Breast epithelium (tissue), 4 donors: ENCODE results near the gene TMSB10. TPM values are rescaled to one million over a fixed set of nuclear protein-coding genes. Genes with fewer than 3 reads are reported as not detected.
A peak's percentile ranks its signal among the peaks of the same experiment; 100 is the strongest.

Experiments used
- DNase-seq, 2 donors: peaks; one replicate each; pipeline ENCODE4 v3.0.0-alpha.2; 2019; ENCODE audit warnings: low spot score in 2 of 2
- H3K27ac ChIP-seq, 2 donors: fragments of 200-600 bp; sonication (generic) in 1 of 2; one replicate each; pipeline ENCODE4 v1.5.1; 2016 to 2019; ENCODE audit warnings: mild to moderate bottlenecking in 1 of 2
- H3K27me3 ChIP-seq, 2 donors: fragments of 200-600 bp; sonication (generic) in 1 of 2; one replicate each; pipeline versions ENCODE4 v1.5.1 to v1.6.0; 2017 to 2019; ENCODE audit warnings: control low read depth in 1 of 2, mild to moderate bottlenecking in 1 of 2
- H3K36me3 ChIP-seq: fragments of 200-600 bp; one replicate; pipeline ENCODE4 v1.5.1; 2019
- H3K4me1 ChIP-seq, 2 donors: fragments of 200-600 bp; sonication (generic); one replicate each; pipeline ENCODE4 v1.5.1; 2016 to 2019; ENCODE audit warnings: control low read depth in 1 of 2
- H3K4me3 ChIP-seq, 3 donors: fragments of 200-600 bp; sonication (generic); 1 replicate in 2 of 3; 2 replicates in 1 of 3; pipeline ENCODE4 v1.5.1; 2016 to 2019; ENCODE audit warnings: mild to moderate bottlenecking in 3 of 3, moderate library complexity in 2 of 3
- H3K9me3 ChIP-seq, 2 donors: fragments of 200-600 bp; sonication (generic) in 1 of 2; one replicate each; pipeline ENCODE4 v1.5.1; 2016 to 2019; ENCODE audit warnings: control low read depth in 1 of 2
- POLR2A ChIP-seq: fragments of 450-650 bp; IDR thresholded peaks from one replicate; pipeline ENCODE4 v1.6.1; 2016; ENCODE audit warnings: antibody characterized with exemption, mild to moderate bottlenecking, moderate library complexity
- POLR2AphosphoS5 ChIP-seq, 3 donors: sonication (generic); formaldehyde crosslinking; IDR thresholded peaks; one replicate each; pipeline ENCODE4 v1.6.1; 2017; ENCODE audit warnings: antibody characterized with exemption in 3 of 3
- intact Hi-C: fragments of 100-400 bp; cut with DNase I; formaldehyde crosslinking; loops from one replicate; pipeline ENCODE4 v1.15.1; 2023; ENCODE audit warnings: low total_unique reads
- total RNA-seq, 3 donors: library from RNA; depleted of rRNA; stranded (reverse); fragments of >200 nt; gene quantifications; one replicate each; pipeline ENCODE4 v1.1.0, GENCODE V29; 2016
- TF ChIP-seq, protein P1 (sequence below), 3 donors: fragments of 450-650 bp; IDR thresholded peaks; one replicate each; pipeline ENCODE4 v1.5.1; 2016 to 2017; ENCODE audit warnings: antibody characterized with exemption in 3 of 3, mild to moderate bottlenecking in 3 of 3, moderate library complexity in 3 of 3

Gene TMSB10
- total RNA-seq, 3 donors from 2014 or later = 1,918 to 5,529 (median 3,700) TPM

DNA sequence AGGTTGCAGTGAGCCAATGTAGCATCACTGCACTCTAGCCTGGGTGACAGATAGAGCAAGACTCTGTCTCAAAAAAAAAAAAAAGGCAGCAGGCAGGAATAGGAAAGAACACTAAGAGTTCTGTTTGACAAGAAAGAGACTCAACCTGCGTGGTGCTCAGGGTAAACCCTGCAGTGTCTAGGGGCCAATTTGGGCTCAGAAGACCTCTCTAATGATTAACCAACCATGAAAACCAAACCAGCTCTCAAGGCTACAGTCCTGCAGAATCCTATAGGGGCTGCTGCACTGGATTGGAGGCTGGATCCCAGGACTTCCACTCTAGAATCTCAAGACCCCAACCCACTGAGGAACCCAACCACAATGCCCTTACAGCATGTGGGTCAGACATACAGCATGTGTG, 27.0 kb upstream of the TMSB10 start:
- no peak overlapping the region for H3K27ac ChIP-seq

DNA sequence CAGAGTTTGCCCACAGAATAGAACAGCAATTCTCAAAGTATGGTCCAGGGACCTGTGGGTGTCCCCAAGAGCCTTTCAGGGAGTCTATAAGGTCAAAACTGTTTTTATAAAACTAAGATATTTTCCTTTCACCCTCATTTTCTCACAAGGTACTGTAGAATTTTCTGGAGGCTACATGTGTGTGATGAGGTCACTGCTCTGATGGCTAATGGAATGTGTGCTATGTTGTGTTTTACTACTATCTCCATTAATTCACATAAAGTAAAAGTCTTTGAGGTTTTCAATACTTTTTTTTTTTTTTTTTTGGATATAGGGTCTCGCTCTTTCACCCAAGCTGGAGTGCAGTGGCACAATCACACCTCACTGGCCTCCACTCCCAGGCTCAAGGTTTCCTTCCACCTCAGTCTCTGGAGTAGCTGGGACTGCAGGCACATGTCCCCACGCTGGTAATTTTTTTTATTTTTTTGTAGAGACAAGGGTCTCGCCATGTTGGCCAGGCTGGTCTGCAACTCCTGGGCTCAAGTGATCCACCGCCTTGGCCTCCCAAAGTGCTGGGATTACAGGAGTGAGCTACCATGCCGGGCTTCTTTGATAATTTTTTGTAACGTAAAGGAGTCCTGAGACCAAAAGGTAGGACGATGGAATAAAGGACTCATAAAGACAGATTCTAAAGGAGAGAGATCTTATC, 26.4 kb upstream of the TMSB10 start:
- TF ChIP-seq POLR2A (no peak), POLR2AphosphoS5 (IDR thresholded peaks at IDR 0.05) (no peak)
- TF ChIP-seq, protein P1, sequence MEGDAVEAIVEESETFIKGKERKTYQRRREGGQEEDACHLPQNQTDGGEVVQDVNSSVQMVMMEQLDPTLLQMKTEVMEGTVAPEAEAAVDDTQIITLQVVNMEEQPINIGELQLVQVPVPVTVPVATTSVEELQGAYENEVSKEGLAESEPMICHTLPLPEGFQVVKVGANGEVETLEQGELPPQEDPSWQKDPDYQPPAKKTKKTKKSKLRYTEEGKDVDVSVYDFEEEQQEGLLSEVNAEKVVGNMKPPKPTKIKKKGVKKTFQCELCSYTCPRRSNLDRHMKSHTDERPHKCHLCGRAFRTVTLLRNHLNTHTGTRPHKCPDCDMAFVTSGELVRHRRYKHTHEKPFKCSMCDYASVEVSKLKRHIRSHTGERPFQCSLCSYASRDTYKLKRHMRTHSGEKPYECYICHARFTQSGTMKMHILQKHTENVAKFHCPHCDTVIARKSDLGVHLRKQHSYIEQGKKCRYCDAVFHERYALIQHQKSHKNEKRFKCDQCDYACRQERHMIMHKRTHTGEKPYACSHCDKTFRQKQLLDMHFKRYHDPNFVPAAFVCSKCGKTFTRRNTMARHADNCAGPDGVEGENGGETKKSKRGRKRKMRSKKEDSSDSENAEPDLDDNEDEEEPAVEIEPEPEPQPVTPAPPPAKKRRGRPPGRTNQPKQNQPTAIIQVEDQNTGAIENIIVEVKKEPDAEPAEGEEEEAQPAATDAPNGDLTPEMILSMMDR (IDR thresholded peaks at IDR 0.05) = no peak
- H3K4me3 ChIP-seq = peak overlapping the region in 1 of 3 donors; percentile 85

More for the DNA sequence above, 27.0 kb upstream of the TMSB10 start:
- no peaks in the 10 kb centered on the region for H3K36me3 ChIP-seq
- TF ChIP-seq POLR2A (no peak), POLR2AphosphoS5 (IDR thresholded peaks at IDR 0.05) (no peak)
- TF ChIP-seq, protein P1 (IDR thresholded peaks at IDR 0.05) = no peak
- peaks cover 6 to 7% of the 10 kb centered on the region in 2 donors for H3K27me3 ChIP-seq
- intact Hi-C loops = loop anchor here (2.0 kb wide), 1 partner anchor 50 kb away; no protein-coding TSS in a partner anchor
- no peaks in the 10 kb centered on the region for H3K9me3 ChIP-seq
- DNase-seq = no peak
- H3K4me3 ChIP-seq = no peak overlapping the region
- peaks cover 0 to 6% of the 10 kb centered on the region in 2 donors for H3K4me1 ChIP-seq

DNA sequence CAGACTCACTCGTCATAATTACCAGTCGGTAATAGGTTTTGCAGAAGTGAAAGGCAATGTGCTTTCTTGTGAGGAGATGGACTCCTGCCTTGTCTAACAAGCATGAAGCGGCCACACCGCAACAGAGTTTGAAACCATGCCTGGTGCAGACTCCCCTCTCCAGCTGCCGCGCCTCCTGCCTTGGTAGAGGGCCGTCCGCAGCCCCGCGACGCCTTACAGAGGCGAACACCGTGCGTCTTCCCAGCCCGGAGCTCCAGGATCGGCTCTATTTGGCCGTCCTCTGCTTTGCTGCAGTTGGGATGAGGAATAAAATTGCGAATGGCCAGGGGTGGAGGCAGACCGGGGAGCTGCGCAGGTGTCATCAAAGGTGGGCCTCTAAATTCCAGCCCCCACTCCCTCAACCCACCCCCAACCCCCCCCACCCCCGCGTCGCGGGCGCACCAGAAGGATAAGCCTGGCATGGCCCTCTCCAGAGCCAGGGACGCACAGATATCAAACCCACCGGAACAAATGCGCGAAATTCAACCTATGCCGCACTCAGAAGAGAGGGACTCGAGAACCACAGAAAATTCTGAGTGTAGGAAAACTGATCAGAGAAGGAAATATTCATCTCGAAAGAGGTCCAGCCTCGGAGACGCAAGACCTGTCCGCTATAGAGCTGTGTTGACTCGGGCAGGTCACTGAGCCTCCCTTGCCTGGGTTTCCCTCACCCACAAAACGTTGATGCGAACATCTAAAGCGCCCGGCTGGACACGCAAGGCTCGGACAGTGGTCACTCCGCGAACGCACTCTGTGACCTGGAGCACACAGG, 25.7 kb upstream of the TMSB10 start:
- H3K27me3 ChIP-seq = peaks cover 6 to 7% of the 10 kb centered on the region in 2 donors
- peak overlapping the region; percentile 43 to 85 (median 57) for H3K4me3 ChIP-seq
- H3K36me3 ChIP-seq = no peaks in the 10 kb centered on the region
- no peak overlapping the region for H3K27ac ChIP-seq
- no peak for TF ChIP-seq POLR2A
- TF ChIP-seq, protein P1 (IDR thresholded peaks at IDR 0.05) = no peak
- TF ChIP-seq POLR2AphosphoS5 (IDR thresholded peaks at IDR 0.05) = no peak
- H3K4me1 ChIP-seq = peaks cover 0 to 6% of the 10 kb centered on the region in 2 donors
- H3K9me3 ChIP-seq = no peaks in the 10 kb centered on the region
- intact Hi-C loops = loop anchor here (2.0 kb wide), 1 partner anchor 49 kb away; no protein-coding TSS in a partner anchor
- no peak for DNase-seq

More for the DNA sequence above, 26.4 kb upstream of the TMSB10 start:
- H3K27ac ChIP-seq = no peak overlapping the region
- no peaks in the 10 kb centered on the region for H3K9me3 ChIP-seq
- peaks cover 0 to 6% of the 10 kb centered on the region in 2 donors for H3K4me1 ChIP-seq
- DNase-seq = no peak
- H3K36me3 ChIP-seq = no peaks in the 10 kb centered on the region
- H3K27me3 ChIP-seq = peaks cover 6 to 7% of the 10 kb centered on the region in 2 donors
- intact Hi-C loops = loop anchor here (2.0 kb wide), 1 partner anchor 50 kb away; no protein-coding TSS in a partner anchor

DNA sequence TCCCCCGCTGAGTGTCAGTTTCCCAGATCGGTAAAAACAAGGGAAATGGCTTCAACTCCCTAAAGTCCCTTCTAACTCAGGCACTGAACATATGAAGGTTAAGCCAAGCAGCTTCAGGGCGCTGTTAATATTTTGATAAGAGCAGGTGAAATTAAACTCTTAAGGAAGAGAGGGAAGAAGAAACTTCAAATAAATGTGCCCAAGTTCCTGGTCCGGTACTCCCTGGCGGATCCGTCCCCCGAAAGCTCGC, 25.1 kb upstream of the TMSB10 start:
- H3K36me3 ChIP-seq = no peaks in the 10 kb centered on the region
- intact Hi-C loops = no loop called here
- no peaks in the 10 kb centered on the region for H3K9me3 ChIP-seq
- DNase-seq = no peak
- H3K4me3 ChIP-seq = peak overlapping the region; percentile 43 to 85 (median 57)
- peaks cover 0 to 6% of the 10 kb centered on the region in 2 donors for H3K4me1 ChIP-seq
- TF ChIP-seq, protein P1 (IDR thresholded peaks at IDR 0.05) = no peak
- TF ChIP-seq POLR2AphosphoS5 (IDR thresholded peaks at IDR 0.05) (no peak), POLR2A (no peak)
- no peak overlapping the region for H3K27ac ChIP-seq
- peaks cover 6 to 7% of the 10 kb centered on the region in 2 donors for H3K27me3 ChIP-seq
